Neural progenitor cell (in vitro differentiated cells): Measurements from ENCODE around the gene MTF2.

ENCODE experiments used
- EZH2 ChIP-seq: fragments of 200-600 bp; sonication (generic); IDR thresholded peaks from 2 replicates; pipeline ENCODE4 v1.6.1; 2017; ENCODE audit warnings: antibody characterized with exemption, mild to moderate bottlenecking, moderate library complexity
- TF ChIP-seq, protein P1 (sequence below): fragments of 200-600 bp; sonication (generic); IDR thresholded peaks from 2 replicates; pipeline ENCODE4 v1.5.1; 2017; ENCODE audit warnings: antibody characterized with exemption, mild to moderate bottlenecking

DNA sequence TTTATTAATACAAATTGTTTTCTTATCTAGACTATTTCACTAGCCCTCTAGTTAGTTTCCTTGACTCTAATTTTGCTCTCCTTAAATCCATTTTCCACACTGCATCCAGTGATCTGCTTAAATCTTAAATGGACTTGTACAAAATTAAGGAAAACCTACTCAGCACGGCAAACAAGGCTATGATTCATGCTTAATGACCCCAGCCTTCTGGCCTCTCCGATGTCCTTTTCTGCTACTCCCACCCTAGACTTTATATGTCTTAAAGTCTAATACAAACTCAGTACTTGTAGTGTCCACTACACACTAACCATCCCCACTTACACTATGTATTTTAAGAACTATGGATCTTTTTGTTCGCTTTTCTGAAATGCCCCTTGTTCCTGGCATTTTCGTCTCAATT, 98.9 kb downstream of the MTF2 start:
- TF ChIP-seq, protein P1, sequence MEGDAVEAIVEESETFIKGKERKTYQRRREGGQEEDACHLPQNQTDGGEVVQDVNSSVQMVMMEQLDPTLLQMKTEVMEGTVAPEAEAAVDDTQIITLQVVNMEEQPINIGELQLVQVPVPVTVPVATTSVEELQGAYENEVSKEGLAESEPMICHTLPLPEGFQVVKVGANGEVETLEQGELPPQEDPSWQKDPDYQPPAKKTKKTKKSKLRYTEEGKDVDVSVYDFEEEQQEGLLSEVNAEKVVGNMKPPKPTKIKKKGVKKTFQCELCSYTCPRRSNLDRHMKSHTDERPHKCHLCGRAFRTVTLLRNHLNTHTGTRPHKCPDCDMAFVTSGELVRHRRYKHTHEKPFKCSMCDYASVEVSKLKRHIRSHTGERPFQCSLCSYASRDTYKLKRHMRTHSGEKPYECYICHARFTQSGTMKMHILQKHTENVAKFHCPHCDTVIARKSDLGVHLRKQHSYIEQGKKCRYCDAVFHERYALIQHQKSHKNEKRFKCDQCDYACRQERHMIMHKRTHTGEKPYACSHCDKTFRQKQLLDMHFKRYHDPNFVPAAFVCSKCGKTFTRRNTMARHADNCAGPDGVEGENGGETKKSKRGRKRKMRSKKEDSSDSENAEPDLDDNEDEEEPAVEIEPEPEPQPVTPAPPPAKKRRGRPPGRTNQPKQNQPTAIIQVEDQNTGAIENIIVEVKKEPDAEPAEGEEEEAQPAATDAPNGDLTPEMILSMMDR: no peak
- TF ChIP-seq EZH2: no peak
